Tibial nerve (tissue), 4 donors: Measurements from ENCODE around the gene STIL.

ENCODE experiments used
- CTCF ChIP-seq, 5 experiments: fragments of 200-600 bp in 3 of 5; fragments of 450-650 bp in 2 of 5; sonication (generic) in 3 of 5; IDR thresholded peaks; one replicate each; pipeline ENCODE4 v1.5.1; 2016 to 2019; ENCODE audit warnings: antibody characterized with exemption in 5 of 5, mild to moderate bottlenecking in 3 of 5, moderate library complexity in 2 of 5
- EP300 ChIP-seq, 2 donors: sonication (generic); formaldehyde crosslinking; IDR thresholded peaks; one replicate each; pipeline ENCODE4 v1.6.1; 2017; ENCODE audit warnings: antibody characterized with exemption in 2 of 2, mild to moderate bottlenecking in 1 of 2
- POLR2A ChIP-seq, 2 donors: fragments of 450-650 bp; IDR thresholded peaks; one replicate each; pipeline ENCODE4 v1.6.1; 2017; ENCODE audit warnings: antibody characterized with exemption in 2 of 2, mild to moderate bottlenecking in 2 of 2, moderate library complexity in 2 of 2

DNA sequence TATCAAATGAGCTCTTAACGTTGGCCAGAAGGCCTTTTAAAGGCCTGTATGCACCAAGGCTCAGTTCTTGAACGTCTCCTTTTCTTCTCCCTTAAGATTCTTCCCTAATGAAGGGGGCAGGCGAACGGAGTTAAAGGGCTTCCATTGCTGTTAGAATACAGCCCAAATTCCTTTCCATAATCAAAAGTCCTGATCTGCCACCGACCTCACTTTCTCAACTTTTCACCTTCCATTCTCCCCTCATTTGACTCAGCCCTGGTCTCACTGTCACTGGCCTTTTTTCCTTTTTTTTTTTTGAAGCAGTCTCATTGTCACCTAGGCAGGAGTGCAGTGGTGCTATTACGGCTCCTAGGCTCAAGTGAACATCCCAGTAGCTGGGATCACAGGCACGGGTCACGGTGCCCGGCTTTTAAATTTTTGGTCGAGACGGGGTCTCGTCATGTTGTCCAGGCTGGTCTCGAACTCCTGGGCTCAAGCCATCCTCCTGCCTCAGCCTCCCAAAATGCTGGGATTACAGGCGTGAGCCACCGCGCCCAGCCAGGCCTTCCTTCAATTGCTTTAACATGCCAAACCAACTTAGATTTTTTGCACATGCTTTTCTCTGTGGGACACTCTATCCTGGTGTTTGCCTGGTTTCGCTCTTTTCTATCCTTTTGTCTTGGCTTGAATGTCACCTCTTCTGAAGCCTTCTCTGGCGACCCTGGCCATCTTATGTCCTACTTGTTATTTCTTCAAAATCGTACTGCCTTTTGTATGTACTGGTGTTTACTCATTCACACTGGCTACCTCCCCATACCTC, 19.0 kb upstream of the STIL start:
- no peak for TF ChIP-seq EP300 (IDR thresholded peaks at IDR 0.05)
- no peak for TF ChIP-seq POLR2A (IDR thresholded peaks at IDR 0.05)
- no peak for TF ChIP-seq CTCF (IDR thresholded peaks at IDR 0.05)
